Measurements from ENCODE around the gene SMAD5. TPM values are rescaled to one million over a fixed set of nuclear protein-coding genes. Genes with fewer than 3 reads are reported as not detected.

Gene SMAD5
- total and polyA plus RNA-seq, 3 donors from 2014 or later, result 25.4 to 36.0 (median 29.1) TPM

GRCh38 chr5:136137497-136138220 is 5.0 kb downstream of the SMAD5 start:
- TF ChIP-seq CTCF (IDR thresholded peaks at IDR 0.05) (no peak), POLR2A (IDR thresholded peaks at IDR 0.05) (no peak)
- Histone ChIP-seq H3K4me3 (no peak overlapping the region), H3K4me1 (peaks cover 8% of the 10 kb centered on the region), H3K9me3 (no peaks in the 10 kb centered on the region), H3K36me3 (ENCODE audit: low read depth, missing control alignments) (no peaks in the 10 kb centered on the region), H3K27ac (no peak overlapping the region), H3K27me3 (no peaks in the 10 kb centered on the region)
- WGBS, 2 donors, result 78 to 85% methylated on average over 2 of the region's 2 CpGs
- intact Hi-C loops (cut with DNase I; ENCODE audit: low total_unique reads), result no loop called here
- no peak for DNase-seq

- Histone ChIP-seq H3K27ac (no peak overlapping the region), H3K9me3 (no peaks in the 10 kb centered on the region), H3K36me3 (ENCODE audit: low read depth, missing control alignments) (no peaks in the 10 kb centered on the region), H3K4me1 (peaks cover 11% of the 10 kb centered on the region), H3K4me3 (no peak overlapping the region), H3K27me3 (no peaks in the 10 kb centered on the region)
- intact Hi-C loops (cut with DNase I; ENCODE audit: low total_unique reads), result no loop called here
- no peak for DNase-seq
- TF ChIP-seq CTCF (IDR thresholded peaks at IDR 0.05), result no peak
Measured at GRCh38 chr5:136141561-136141960, 8.9 kb downstream of the SMAD5 start.

- no peaks in the 10 kb centered on the region for H3K36me3 ChIP-seq (ENCODE audit: low read depth, missing control alignments)
- no peaks in the 10 kb centered on the region for H3K27me3 ChIP-seq
- WGBS, 2 donors, result 72 to 76% methylated on average over 6 of the region's 6 CpGs
- H3K4me3 ChIP-seq, result no peak overlapping the region
- DNase-seq, result no peak
- TF ChIP-seq POLR2A (IDR thresholded peaks at IDR 0.05), result no peak
- TF ChIP-seq CTCF (IDR thresholded peaks at IDR 0.05), result no peak
- H3K4me1 ChIP-seq, result peaks cover 11% of the 10 kb centered on the region
- H3K9me3 ChIP-seq, result no peaks in the 10 kb centered on the region
- no peak overlapping the region for H3K27ac ChIP-seq
- intact Hi-C loops (cut with DNase I; ENCODE audit: low total_unique reads), result no loop called here
Measured at GRCh38 chr5:136143312-136143711, 10.7 kb downstream of the SMAD5 start.

- Histone ChIP-seq H3K27ac (no peak overlapping the region), H3K4me3 (no peak overlapping the region), H3K4me1 (peaks cover 11% of the 10 kb centered on the region), H3K27me3 (no peaks in the 10 kb centered on the region), H3K9me3 (no peaks in the 10 kb centered on the region), H3K36me3 (ENCODE audit: low read depth, missing control alignments) (no peaks in the 10 kb centered on the region)
- intact Hi-C loops (cut with DNase I; ENCODE audit: low total_unique reads), result no loop called here
- DNase-seq, result no peak
- TF ChIP-seq POLR2A (IDR thresholded peaks at IDR 0.05) (no peak), CTCF (IDR thresholded peaks at IDR 0.05) (no peak)
- WGBS, 2 donors, result 80 to 89% methylated on average over 3 of the region's 3 CpGs
Measured at GRCh38 chr5:136143763-136144162, 11.1 kb downstream of the SMAD5 start.

- H3K4me3 ChIP-seq, result no peak overlapping the region
- H3K36me3 ChIP-seq (ENCODE audit: low read depth, missing control alignments), result no peaks in the 10 kb centered on the region
- TF ChIP-seq POLR2A (IDR thresholded peaks at IDR 0.05) (no peak), CTCF (IDR thresholded peaks at IDR 0.05) (no peak)
- no peak overlapping the region for H3K27ac ChIP-seq
- H3K27me3 ChIP-seq, result no peaks in the 10 kb centered on the region
- no peaks in the 10 kb centered on the region for H3K9me3 ChIP-seq
- DNase-seq, result no peak
- 54 to 61% methylated on average over 2 of the region's 2 CpGs for WGBS, 2 donors
- peaks cover 11% of the 10 kb centered on the region for H3K4me1 ChIP-seq
- intact Hi-C loops (cut with DNase I; ENCODE audit: low total_unique reads), result no loop called here
Measured at GRCh38 chr5:136145030-136145429, 12.4 kb downstream of the SMAD5 start.
